Endothelial cell of umbilical vein (primary cell): Measurements from ENCODE around the gene TUBA3D.

Experiments used
- CTCF ChIP-seq, 2 donors: IDR thresholded peaks; 1 replicate in 1 of 2; 2 replicates in 1 of 2; pipeline ENCODE4 v1.5.1; 2011; ENCODE audit warnings: low read length in 2 of 2, mild to moderate bottlenecking in 2 of 2, moderate library complexity in 2 of 2, control low read depth in 1 of 2, inconsistent platforms in 1 of 2, low read depth in 1 of 2; ENCODE audit not compliant: insufficient read depth in 1 of 2; ENCODE audit errors: extremely low read depth in 1 of 2
- POLR2AphosphoS5 ChIP-seq: IDR thresholded peaks from 2 replicates; pipeline ENCODE4 v1.6.1; 2012; ENCODE audit warnings: low read depth, mild to moderate bottlenecking, control low read depth, low read length, moderate library complexity; ENCODE audit not compliant: insufficient read depth

- no peak for TF ChIP-seq POLR2AphosphoS5
- no peak for TF ChIP-seq CTCF (IDR thresholded peaks at IDR 0.05; ENCODE audit: extremely low read depth in 1 of 2, insufficient read depth in 1 of 2, low read depth in 1 of 2, low read length in 2 of 2)
Observed at GRCh38 chr2:131509615-131510014, 33.7 kb downstream of the TUBA3D start.
